GM12891 (cell line): Measurements from ENCODE around the gene LRIG1.

Source experiments
- POLR2A ChIP-seq: IDR thresholded peaks from 2 replicates; pipeline ENCODE4 v1.6.1; 2011; ENCODE audit warnings: low read depth, low read length, control low read depth
- POLR2AphosphoS5 ChIP-seq: IDR thresholded peaks from 2 replicates; pipeline ENCODE4 v1.6.1; 2011; ENCODE audit warnings: low read depth, low read length, control low read depth
- POU2F2 ChIP-seq: IDR thresholded peaks from 2 replicates; pipeline ENCODE4 v1.6.1; 2011; ENCODE audit warnings: low read depth, mild to moderate bottlenecking, control low read depth, low read length, moderate library complexity
- TAF1 ChIP-seq: IDR thresholded peaks from 2 replicates; pipeline ENCODE4 v1.6.1; 2011; ENCODE audit warnings: low read depth, low read length, control low read depth

DNA sequence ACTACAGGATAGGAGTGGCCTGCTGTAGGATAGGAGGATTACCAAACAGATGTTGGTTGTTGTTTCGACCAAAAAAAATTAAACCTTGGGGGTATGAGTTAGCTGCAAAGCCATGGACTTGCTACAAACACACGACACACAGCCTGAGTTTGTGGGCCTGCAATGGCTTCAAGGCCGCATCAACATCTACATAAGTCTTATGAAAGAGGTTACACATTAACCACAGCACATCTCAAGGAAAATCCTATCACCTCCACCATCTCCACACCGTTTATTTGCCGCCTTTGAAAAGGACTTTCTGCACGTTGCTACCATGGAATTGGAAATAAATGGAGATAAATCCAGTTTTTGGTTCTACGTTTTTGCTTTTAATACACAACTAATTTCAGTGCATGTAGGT is 23.0 kb downstream of the LRIG1 start:
- TF ChIP-seq TAF1 (no peak), POLR2A (no peak), POLR2AphosphoS5 (no peak), POU2F2 (no peak)
